GM21367 (cell line): Measurements from ENCODE around the gene SIRPG.
"Not testable (repeated sequence)": the region's sequence is repeated elsewhere in the genome, so short reads cannot be mapped to it uniquely, and the experiment has no call there.

Experiments
- ATAC-seq: cut with Tn5 transposase; IDR thresholded peaks from one replicate; pipeline ENCODE4 v1.9.1; 2021; ENCODE audit not compliant: unreplicated experiment

SIRPG gene

DNA sequence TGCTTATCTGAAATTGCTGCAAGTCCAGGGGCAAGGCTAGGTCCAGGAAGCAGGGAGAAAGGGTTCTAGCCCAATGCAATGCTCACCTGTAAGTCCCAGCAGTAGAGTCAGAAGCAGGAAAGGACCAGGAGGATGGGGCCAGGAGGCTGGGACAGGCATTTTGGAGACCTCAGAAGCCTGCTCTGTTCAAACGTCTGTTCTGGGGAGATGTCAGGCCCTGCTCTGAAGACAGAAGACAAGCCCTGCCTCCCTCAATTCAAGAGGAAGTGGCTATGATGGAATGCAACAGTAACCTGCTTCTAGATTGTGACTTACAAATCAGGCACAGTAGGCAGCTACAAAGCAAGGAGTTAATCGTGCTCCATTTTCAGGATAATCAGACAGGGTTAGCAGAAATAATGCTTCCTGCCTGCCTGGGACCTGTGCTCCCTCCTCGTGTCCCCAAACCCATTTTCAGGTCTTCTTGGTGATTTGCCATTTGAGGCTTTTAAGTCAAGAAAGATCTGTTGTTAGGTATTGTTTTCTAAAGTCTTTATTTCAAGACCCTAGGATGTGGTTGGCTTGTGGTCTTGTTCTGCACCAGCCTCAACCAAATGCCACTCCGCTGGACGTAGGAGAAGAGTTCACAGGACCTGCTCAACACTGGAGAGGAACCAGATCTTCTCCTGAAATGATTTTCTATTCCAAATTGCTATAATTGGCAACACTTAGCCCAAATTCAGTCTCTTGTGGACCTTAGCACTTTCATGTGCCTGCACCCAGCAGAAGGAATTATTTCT is at the start of gene SIRPG:
SIRPG (minus strand) TSS at position 224 of the 779 bp plus-strand sequence; CDS start at position 159, 65 bp downstream.
- no peak for ATAC-seq

DNA sequence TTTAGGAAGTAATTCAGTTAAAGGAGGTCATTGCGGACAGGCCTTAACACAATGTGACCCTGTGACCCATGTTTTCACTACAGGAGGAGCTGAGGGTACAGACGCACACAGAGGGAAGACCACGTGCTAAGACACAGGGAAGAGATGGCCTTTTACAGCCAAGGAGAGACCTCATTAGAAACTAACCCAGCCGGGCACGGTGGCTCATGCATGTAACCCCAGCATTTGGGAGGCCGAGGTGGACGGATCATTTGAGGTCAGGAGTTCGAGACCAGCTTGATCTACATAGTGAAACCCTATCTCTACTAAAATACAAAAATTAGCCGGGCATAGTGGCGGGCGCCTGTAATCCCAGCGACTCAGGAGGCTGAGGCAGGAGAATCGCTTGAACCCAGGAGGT is 49.3 kb upstream of the SIRPG start:
- not testable (repeated sequence) for ATAC-seq

DNA sequence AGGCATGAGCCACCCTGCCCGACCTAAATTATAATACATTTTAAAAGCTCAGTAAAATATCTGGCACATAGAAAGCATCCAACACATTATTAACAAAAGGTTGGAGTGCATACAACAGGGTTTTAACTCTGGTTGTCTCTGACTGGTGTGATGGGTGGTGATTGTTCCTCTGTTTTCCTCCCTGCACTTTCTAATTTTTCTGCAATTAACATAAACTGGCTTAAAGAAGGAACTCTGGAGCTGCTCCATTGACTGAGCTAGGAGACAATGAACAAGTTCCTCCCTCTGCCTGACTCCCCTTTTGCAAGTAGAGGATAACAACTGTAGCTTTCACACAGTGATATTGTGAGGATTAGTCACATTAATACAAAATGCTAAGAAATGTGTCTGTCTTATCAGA is 48.5 kb upstream of the SIRPG start:
- ATAC-seq: no peak

DNA sequence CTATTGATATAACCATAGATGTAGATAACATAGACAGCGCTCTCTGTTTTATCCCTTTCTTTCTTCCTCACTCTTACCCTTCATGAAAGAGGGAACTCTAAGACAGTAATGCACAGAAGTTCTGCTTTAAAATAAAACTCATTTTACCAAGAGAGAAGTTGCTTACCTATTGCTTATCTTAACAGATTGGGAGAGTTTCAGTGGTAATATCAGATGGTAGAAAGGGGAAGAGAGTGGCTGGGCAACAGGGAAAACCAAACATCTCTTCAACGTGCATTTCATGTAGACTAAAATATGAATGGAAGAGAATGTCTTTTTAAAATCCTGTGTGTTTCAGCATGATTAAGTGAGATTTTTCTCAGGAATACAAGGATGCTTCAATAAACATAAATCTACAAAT is 45.3 kb upstream of the SIRPG start:
- no peak for ATAC-seq

DNA sequence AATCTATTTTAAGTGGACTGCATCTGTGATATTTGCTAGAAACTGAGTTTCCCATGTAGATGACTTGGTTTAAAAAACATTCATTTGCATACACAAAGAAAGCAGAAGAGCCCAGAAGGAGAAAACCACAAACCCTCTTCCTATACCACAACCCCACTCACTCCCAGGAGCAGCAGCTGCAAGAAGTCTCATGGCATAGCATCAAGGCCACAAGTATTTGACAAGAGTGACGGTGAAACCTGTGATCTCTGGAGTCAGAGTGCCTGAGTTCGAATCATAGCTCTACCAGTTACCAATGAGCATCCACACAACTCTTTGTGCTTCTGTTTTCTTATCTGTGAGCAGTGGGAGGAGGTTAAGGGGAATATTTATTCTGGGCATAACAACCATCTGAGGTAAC is 44.7 kb upstream of the SIRPG start:
- no peak for ATAC-seq

DNA sequence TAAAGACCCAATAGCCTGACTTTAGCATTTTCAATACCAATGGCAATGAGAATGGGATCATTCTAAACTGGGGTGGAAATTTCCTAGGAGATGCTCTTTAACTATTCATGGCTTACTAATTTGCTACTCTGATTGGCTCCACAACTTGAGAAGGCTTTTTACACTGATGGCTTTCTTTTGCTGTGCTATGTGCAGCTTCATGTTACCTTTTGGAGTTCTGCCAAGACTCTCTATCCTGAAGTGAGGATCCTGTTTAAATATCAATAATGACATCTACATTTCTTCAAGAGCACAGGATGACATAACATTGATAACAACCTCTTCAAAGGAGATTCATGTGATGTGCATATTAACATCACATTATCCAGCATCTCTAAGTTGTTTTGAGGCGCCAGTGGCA is 43.4 kb upstream of the SIRPG start:
- no peak for ATAC-seq

DNA sequence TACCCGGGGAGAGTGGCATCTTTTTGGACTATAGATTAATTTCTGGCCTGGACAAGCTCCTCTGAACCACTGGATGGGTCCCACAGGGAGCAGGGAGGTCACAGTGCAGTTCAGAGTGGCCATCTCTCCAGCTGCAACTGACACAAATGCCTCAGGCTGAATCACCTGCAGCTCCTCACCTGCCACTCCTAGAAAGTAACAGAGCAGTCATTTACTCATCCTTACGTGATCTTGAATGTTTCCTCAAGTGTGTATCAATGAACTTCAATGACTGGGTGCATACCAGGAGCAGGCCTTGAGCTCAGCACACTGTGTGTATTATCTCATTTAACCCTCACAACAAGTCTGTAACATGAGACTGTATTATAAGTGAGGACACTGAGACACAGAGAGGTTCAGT is 40.0 kb upstream of the SIRPG start:
- ATAC-seq: no peak

DNA sequence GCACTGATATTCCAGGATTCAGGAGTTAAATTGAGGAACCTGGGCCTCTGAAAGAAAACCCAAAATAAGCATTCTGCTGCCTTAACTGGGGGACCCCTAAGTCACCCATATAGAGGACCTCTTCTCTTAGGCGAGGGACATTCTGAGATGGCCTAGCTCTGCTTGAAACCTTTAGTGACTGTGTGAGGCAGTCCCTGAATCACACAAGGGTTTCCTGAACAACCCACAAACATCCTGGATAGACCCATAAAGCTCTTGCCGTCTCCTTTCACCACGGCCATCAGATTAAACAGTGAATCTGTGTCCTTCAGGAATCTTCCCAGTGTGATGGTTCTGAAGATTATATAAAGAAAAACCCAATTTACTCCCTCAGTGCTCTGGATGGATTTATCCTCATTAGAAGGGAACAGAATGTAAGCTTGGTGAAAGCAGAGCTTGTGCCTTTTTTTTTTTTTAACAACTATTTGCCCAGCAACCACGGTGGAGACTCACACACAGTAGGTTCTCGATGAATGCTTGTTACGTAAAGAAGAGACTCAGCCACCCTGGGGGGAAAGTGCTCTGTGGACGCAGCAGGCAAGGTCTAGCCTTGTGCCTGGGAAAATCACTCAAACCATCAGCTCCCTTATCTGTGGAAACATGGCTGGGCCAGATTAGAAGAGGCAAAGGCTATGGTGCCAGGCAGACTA is 39.1 kb upstream of the SIRPG start:
- no peak for ATAC-seq

DNA sequence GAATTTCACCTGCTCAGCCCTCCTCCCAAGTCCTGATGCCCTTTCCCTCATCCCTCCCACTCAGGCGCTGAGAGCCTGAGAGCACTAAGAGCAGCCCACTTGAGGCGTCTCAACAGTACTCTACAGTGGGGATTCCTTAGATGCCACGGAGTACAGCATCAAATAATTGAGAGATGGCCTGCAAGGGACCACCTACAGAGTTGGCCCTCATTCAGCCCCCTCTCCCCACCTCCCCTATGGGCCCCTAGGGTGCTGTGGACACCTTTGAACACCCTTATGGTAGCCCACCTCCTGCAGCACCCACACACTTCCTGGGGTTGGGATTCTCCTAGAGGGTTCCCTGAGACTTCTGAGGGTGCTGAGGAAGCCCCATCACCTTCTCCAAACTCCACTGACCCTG is 37.1 kb upstream of the SIRPG start:
- ATAC-seq: no peak

DNA sequence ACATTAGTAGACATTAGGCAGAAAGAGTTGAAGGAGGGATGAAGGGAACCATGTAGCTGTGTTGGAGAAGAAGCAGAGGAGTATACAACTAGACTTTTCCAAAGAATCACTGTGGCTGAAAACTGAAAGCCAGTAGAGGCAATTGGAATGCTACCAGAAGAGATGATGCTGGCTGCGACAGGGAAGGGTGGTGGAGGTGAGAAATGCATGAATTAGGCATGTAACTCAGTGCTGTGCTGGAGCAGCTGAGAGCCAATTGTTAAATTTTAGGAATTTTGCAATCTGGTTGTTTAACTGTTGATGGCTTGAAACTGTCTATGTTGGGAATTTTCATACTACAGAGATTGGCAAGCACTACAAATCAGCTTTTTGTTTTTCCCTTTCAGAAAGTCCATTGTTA is 35.8 kb upstream of the SIRPG start:
- ATAC-seq: no peak

DNA sequence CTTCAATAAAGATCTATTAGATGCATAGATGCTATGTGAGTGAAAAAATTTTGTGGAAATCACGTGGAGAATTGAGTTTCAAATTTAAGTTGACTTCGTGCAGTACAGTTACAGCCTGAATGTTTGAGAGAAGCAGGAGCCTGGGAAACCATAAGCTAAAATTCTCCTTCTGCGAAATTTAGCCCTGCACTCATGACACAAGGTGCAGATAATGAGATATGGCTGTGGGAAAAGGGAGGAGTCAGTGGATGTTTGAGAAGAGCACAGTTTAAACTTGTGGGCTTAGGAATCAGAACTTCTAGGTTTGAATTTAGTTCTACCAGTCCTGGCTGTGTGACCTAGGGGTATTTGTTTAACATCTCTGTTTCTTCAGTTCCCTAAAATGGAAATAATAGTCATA is 32.1 kb upstream of the SIRPG start:
- ATAC-seq: no peak

DNA sequence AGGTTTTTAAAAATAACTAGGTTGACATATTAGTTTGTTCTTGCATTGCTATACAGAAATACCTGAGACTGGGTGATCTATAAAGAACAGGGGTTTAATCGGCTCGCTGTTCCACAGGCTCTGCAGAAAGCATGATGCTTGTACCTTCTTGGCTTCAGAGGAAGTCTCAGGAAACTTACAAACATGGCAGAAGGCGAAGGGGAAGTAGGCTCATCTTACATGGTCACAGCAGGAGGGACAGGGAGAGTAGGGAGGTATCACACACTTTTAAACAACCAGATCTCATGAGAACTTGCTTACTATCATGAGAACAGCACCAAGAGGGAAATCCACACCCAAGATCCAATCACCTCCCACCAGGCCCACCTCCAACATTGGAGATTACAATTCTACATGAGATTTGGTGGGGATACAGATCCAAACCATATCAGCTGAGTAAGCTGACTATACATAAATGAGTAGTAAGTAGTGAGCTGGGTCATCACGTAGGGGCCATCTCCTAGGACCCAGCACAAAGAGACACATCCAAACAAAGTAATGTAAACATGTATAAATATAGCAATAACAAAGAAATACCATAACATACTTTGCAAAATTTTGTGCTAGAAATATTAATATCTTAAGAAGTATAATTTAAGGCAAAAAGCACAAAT is 31.4 kb upstream of the SIRPG start:
- ATAC-seq: no peak

DNA sequence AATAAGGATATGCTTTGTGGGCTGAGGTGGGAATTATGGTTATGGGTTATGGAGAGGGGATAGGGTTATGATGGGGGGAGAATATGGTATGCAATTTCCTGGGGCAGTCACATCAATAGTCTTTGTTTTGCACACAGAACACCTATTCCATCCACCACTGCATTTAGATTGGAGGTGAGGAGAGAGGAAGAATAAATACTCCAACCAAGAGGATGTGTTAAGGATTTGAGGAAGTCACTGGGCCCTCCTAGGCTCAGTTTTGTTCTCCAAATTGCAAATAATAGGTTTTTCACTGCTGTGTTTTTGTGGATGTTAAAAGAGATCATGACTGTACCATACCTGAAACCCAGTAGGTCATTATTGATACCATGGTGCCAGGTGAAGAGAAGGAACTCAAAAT is 29.5 kb upstream of the SIRPG start:
- no peak for ATAC-seq

DNA sequence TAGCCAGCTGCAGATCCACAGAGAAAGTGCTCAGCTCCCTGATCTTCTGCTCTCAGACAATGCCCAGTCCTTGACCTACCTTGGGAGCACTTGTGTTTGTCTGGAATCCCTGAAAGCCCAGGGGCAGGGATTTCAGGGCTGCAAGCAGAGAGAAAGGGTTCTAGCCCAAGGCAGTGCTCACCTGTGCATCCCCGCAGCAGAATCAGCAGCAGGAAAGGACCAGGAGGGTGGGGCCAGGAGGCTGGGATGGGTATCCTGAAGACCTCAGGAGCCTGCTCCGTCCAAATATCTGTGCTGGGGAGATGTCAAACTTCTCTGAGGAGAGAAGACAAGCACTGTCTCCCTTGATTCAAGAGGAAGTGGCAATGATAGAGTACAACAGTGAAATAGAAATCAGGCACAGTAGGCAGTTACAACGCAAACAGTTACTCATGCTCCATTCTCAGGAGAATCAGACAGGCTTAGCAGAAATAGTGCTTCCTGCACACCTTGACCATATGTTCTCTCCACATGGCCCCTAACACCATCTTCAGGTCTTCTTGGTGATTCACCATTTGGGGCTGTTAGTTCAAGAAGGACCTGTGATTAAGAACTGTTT is 28.7 kb upstream of the SIRPG start:
- no peak for ATAC-seq

DNA sequence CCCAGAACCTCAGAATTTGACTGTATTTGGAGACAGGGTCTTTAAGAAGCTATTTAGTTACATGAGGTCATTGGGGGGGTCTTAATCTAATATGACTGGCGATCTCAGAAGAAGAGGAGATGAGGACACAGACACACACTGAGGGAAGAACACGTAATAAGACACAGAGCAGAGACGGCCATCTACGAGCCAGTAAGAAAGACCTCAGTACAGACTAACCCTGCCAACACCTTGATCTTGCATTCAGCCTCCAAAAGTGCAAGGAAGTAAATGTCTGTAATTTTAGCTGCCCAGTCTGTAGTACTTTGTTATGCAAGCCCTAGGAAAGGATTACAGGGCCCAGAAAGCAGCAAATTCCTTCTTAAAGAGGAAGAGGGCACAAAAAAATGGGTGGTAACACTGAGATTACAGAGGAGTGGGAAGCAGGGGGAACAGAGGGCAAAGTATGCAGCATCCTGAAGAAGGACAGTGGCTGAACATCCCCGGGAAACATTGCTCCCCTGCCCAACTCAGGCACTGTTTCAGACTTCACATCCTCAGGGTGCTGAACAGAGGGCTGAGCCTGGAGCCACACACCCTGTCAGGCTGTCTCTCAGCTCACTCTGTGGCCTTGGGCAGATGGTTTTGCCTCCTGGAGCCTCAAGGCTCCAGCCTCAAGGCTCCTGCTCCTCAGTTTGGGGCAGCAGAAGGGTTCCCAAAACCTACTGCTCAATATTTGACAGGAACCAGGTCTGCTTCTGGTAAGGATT is 27.9 kb upstream of the SIRPG start:
- ATAC-seq: no peak

DNA sequence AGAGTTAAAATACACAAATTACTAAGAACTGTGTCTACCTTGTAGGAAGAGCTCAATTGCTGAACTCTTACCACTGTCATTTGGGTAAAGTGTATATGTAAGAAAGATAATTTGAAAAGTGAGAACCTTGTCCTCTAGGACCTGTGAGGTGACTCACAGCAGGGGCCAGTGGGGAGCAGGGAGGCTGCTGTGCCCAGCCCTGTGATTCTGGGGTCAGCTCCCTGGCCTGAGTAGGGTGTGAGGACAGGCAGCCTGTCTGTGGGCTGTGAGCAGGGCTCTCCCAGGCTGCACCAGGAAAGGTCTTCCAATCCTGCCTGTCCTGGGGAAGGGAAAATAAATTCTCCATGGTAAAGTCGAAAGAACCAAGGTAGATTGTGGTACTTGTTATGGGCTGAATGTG is 27.3 kb upstream of the SIRPG start:
- no peak for ATAC-seq

DNA sequence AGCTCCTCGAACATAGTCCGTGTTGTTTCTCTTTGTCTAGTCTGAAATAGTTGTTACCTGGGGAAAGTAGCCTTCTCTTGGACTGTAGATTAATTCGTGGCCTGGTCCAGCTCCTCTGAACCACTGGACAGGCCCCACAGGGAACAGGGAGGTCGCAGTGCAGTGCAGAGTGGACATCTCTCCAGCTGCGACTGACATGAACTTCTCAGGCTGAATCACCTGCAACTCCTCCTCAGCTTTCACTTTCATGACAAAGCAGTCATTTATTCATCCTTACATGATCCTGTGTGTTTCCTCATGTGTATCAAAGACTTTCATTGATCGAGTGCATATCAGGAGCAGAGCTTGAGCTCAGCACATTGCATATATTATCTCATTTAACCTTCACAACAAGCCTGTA is 19.1 kb upstream of the SIRPG start:
- ATAC-seq: no peak

DNA sequence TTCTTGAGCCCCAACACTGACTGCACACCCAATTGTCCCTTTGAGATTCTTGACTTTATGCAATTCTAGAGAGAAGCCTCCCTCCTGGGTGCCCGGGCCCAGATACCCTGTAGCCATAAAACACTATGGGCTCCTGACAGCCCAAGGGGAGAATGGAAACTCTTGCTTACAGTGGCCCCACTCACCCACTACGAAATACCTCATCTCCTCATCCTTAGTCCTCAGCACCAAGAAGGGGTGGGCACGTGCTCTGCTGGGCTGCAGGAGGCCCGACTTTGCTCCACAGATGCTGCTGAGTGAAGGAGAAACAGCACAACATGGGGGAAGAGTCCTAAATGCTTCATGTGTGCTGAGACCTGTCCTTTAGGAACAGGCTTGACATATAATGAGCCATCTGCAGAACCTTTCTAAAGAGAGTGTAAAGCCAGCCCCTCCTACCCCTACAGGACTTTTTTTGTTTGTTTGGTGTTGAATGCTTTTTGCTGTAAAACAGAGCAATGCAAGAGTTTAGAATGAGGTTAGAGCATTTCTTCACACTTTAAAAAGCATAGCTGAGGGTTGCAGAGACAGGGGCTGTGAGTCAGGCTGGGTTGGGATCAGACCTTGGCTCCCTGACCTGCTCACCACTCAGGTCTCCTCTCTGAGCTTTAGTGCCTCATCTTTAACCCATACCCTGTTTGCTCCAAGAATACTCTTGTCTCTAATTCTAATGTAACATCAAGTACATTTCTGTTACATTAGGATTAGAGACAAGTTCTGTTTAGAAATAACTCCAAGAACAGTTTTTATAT is 17.6 kb upstream of the SIRPG start:
- no peak for ATAC-seq

DNA sequence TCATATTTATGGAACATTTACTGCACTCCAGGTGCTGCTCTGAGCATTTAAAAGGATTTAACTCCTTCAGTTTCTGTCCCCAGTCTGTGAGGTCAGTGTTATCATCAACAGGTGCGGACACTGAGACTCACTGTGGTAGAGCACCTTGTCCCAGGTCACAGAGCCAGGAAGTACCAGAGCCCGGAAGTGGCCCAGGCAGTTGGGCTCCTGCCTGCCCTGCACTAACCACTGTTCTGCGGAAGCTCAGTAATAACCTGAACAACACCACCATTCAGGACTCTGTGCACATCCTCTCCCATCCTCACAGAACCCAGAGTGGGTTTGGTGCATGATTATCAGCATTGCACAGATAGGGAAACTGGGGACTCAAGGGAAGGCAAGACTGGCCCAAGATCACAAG is 16.8 kb upstream of the SIRPG start:
- no peak for ATAC-seq

DNA sequence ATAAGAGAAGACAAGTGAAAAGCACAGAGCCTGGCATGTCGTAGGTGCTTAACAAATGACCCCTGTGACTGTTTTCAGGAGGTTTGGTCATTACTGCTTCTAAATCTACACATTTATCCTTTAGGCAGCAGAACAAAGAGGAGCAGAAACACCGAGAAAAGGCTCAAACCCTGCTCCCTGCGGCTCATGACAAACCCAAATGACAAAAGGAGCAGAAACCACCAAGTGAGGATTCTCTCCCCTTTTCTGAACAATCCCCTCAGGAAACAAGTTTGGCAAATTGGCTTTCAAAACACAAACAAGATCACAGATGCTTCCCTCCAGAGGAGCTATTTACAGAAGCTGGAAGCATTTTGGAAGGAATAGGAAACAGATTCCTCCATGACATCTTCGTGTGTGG is 15.8 kb upstream of the SIRPG start:
- no peak for ATAC-seq
